ENCODE data around the gene PFKFB1. TPM values are rescaled to one million over a fixed set of nuclear protein-coding genes. Genes with fewer than 3 reads are reported as not detected.

The PFKFB1 gene
- total and polyA plus RNA-seq, 4 donors: 2.9 to 19.2 (median 7.3) TPM

DNA sequence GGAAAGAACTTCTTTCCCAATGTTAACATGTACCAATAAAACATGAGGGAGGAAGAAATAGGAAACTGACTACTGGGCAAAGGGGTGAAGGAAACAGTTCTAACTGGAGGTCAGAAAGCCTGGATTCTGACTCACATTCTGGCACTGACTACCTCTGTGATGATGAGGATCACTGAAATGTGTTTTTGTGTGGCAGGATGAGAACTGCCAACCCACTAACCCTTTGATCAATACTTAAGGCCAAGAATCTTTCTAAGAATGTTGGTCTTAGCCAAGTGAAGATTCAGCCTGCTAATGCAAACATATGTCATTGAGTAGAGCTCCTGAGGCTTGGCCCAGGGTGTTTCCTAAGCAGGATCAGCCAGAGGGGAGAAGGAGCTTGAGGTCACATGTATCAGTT is 32.2 kb upstream of the PFKFB1 start:
- no peaks in the 10 kb centered on the region for H3K36me3 ChIP-seq (ENCODE audit: control insufficient read depth in 4 of 4, insufficient read depth in 3 of 4, low read depth in 1 of 4, low read length in 3 of 4)
- no peaks in the 10 kb centered on the region for H3K9me3 ChIP-seq (ENCODE audit: control insufficient read depth in 4 of 4, low read length in 3 of 4)
- H3K4me3 ChIP-seq (ENCODE audit: low read depth in 1 of 3, low read length in 3 of 3): no peak overlapping the region
- no peak overlapping the region for H3K9ac ChIP-seq (ENCODE audit: low read depth in 1 of 2, low read length in 2 of 2)
- H3K4me1 ChIP-seq (ENCODE audit: control insufficient read depth in 4 of 4, insufficient read depth in 4 of 4, low read length in 3 of 4): no peaks in the 10 kb centered on the region
- H3K27me3 ChIP-seq (ENCODE audit: control insufficient read depth in 4 of 4, insufficient read depth in 4 of 4, low read length in 3 of 4): no peaks in the 10 kb centered on the region
- H3K27ac ChIP-seq (ENCODE audit: low read depth in 1 of 2, low read length in 2 of 2): no peak overlapping the region
- no peak for DNase-seq (ENCODE audit: low spot score)
- no peak for TF ChIP-seq HNF4A (conservative IDR thresholded peaks at IDR 0.05)
- TF ChIP-seq REST (IDR thresholded peaks at IDR 0.05): no peak
- TF ChIP-seq TAF1 (conservative IDR thresholded peaks at IDR 0.05): no peak
- TF ChIP-seq, protein P1, sequence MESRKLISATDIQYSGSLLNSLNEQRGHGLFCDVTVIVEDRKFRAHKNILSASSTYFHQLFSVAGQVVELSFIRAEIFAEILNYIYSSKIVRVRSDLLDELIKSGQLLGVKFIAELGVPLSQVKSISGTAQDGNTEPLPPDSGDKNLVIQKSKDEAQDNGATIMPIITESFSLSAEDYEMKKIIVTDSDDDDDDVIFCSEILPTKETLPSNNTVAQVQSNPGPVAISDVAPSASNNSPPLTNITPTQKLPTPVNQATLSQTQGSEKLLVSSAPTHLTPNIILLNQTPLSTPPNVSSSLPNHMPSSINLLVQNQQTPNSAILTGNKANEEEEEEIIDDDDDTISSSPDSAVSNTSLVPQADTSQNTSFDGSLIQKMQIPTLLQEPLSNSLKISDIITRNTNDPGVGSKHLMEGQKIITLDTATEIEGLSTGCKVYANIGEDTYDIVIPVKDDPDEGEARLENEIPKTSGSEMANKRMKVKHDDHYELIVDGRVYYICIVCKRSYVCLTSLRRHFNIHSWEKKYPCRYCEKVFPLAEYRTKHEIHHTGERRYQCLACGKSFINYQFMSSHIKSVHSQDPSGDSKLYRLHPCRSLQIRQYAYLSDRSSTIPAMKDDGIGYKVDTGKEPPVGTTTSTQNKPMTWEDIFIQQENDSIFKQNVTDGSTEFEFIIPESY (IDR thresholded peaks at IDR 0.05): no peak
- TF ChIP-seq CTCF (IDR thresholded peaks at IDR 0.05; ENCODE audit: low read depth, low read length, missing input control): no peak
- TF ChIP-seq GABPA (IDR thresholded peaks at IDR 0.05 in 1 of 2, conservative IDR thresholded peaks at IDR 0.05 in 1 of 2): no peak
- TF ChIP-seq FOXA2 (IDR thresholded peaks at IDR 0.05): no peak
- no peak for TF ChIP-seq EGR1 (IDR thresholded peaks at IDR 0.05; ENCODE audit: low read depth in 2 of 2)
- TF ChIP-seq FOXA1 (IDR thresholded peaks at IDR 0.05): no peak

GRCh38 chrX:55014897-55015299 is 20.9 kb upstream of the PFKFB1 start:
- DNase-seq (ENCODE audit: low spot score): peak; percentile 63
- TF ChIP-seq SP1 (IDR thresholded peaks at IDR 0.05) (no peak), EGR1 (IDR thresholded peaks at IDR 0.05; ENCODE audit: low read depth in 2 of 2) (no peak), REST (IDR thresholded peaks at IDR 0.05) (no peak), YY1 (IDR thresholded peaks at IDR 0.05) (no peak), CTCF (IDR thresholded peaks at IDR 0.05; ENCODE audit: low read depth, low read length, missing input control) (no peak), GABPA (IDR thresholded peaks at IDR 0.05 in 1 of 2, conservative IDR thresholded peaks at IDR 0.05 in 1 of 2) (no peak), MAX (IDR thresholded peaks at IDR 0.05) (no peak), HNF4G (IDR thresholded peaks at IDR 0.05) (no peak), ATF3 (IDR thresholded peaks at IDR 0.05) (no peak), HNF4A (conservative IDR thresholded peaks at IDR 0.05) (no peak), TAF1 (conservative IDR thresholded peaks at IDR 0.05) (no peak), NR2F2 (IDR thresholded peaks at IDR 0.05) (no peak), FOXA1 (IDR thresholded peaks at IDR 0.05) (no peak), FOXA2 (IDR thresholded peaks at IDR 0.05) (no peak), RAD21 (IDR thresholded peaks at IDR 0.05) (no peak)

More at GRCh38 chrX:55014897-55015299, 20.9 kb upstream of the PFKFB1 start:
- over 99% methylated on average over 4 of the region's 4 CpGs for WGBS
- Histone ChIP-seq H3K9me3 (ENCODE audit: control insufficient read depth in 4 of 4, low read length in 3 of 4) (no peaks in the 10 kb centered on the region), H3K27me3 (ENCODE audit: control insufficient read depth in 4 of 4, insufficient read depth in 4 of 4, low read length in 3 of 4) (no peaks in the 10 kb centered on the region), H3K27ac (ENCODE audit: low read depth in 1 of 2, low read length in 2 of 2) (no peak overlapping the region), H3K4me3 (ENCODE audit: low read depth in 1 of 3, low read length in 3 of 3) (no peak overlapping the region), H3K36me3 (ENCODE audit: control insufficient read depth in 4 of 4, insufficient read depth in 3 of 4, low read depth in 1 of 4, low read length in 3 of 4) (no peaks in the 10 kb centered on the region), H3K9ac (ENCODE audit: low read depth in 1 of 2, low read length in 2 of 2) (no peak overlapping the region), H3K4me1 (ENCODE audit: control insufficient read depth in 4 of 4, insufficient read depth in 4 of 4, low read length in 3 of 4) (no peaks in the 10 kb centered on the region)
